GM19324 (cell line): Measurements from ENCODE around the gene C1QB.
"Not testable (repeated sequence)": the region's sequence is repeated elsewhere in the genome, so short reads cannot be mapped to it uniquely, and the experiment has no call there.

Experiments
- ATAC-seq: cut with Tn5 transposase; IDR thresholded peaks from one replicate; pipeline ENCODE4 v1.9.1; 2021; ENCODE audit warnings: mild to moderate bottlenecking, moderate library complexity; ENCODE audit not compliant: unreplicated experiment, low FRiP score

The C1QB gene

GRCh38 chr1:22691031-22691753, 38.2 kb downstream of the C1QB start:
- no peak for ATAC-seq

DNA sequence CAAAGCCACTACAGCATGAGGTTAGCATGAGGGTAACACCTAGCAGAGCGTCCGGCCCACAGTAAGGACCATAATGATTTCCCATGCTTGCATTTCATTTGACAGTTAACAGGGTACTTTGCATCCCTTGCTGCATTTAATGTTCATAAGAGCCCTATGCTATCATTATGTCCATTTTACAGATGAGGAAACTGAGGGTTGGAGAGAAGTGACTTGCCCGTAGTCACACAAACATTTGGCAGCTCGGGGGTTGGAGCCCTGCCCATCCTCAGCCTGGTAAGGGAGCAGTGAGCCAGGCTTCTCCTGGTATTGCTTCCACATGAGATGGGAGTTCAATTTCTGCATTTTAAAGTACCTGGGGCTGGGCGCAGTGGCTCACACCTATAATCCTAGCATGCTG, 41.1 kb downstream of the C1QB start:
- ATAC-seq: no peak

DNA sequence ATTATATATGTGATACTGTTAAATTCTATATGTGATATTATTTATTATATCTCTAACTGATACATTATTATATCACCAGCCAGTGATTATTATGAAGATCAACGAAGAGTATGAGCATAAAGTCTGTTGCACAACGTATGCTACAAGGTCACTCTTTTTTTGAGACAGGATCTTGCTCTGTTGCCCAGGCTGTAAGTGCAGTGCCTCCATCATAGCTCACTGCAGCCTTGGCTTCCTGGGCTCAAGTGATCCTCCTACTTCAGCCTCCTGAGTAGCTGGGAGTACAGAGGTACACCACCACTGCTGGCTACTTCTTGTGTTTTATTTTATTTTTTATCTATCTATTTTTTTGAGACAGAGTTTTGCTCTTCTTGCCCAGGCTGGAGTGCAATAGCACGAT, 43.6 kb downstream of the C1QB start:
- ATAC-seq: no peak

GRCh38 chr1:22697980-22698379, 44.9 kb downstream of the C1QB start:
- ATAC-seq: no peak

- no peak for ATAC-seq
Measured at GRCh38 chr1:22699681-22700520, 46.9 kb downstream of the C1QB start.

DNA sequence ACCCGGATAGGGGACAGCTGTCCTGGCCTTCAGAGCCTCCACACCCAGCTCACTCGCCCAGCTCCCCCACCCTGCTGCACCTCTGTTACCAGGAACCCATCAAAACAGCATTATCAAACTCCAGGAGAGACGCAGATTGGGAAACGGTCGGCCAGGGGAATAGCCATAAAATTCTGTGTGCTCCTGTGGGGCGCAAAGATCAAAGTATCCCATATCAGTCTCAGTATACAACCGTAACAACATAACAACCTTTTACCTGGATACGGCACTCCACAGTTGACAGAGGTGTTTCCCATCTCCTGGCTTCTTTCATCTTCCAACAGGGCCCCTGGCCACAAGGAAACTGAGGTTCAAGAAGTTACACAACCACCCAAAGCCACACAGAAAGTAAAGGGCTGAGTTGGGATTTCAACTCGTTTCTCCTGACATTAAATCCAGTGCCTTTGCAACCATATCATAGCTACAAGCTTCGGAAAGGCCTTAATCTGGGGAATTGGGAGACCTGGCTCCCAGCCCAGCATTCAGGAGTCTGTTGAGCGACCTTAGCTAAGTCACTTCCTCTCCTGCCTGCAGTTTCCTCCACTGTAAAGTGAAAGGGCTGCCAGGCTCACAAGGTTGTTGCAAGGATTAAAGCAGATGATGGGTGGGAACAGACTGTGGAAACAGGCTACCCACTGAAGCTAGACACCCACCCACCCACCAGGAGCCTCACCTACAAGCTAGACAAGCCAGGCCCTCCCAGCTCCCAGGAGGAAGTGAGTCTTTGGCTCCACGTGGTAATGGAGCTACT, 49.5 kb downstream of the C1QB start:
- no peak for ATAC-seq

DNA sequence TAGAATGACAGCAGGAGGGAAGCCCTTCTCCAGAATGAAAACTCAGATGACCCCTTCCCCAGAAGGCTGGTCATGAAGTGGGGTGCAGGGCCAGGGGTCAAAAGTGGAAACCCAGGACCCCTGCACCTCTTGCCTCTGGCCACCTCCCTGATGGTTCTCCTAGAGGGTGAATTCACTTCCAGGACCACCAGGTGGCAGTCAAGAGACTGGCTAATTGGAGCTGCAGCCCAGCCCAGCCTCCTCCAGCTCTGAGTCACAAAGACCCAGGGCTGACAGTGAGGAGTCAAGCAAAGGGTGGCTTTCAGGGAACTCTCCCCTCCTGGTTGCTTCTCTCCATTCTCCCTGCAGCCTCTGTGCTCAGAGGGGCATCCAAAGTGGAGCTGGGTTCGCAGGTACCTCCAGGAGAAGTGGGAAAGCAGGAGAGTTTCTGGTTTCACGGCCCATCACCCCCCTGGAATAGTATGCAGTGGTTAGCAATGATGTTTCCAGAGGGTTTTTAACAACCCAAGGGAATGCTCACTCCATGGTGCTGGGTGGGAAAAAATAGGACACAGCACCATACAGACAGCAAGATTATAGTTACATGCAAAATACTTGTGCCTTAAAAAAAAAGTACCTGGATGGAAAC, 51.5 kb downstream of the C1QB start:
- no peak for ATAC-seq

DNA sequence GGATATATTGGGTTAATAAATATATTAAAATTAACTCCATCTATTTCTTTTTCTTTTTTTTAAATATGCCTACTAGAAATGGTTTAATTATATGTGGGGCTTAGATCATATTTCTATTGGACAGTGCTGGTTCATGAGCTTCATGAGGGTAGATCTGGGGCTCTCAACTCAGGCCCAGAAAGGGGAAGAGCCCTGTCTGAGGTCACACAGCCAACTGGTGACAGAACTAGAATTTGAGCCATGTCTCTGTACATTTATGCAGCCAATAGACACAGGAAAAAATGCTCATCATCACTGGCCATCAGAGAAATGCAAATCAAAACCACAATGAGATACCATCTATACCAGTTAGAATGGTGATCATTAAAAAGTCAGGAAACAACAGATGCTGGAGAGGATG, 52.5 kb downstream of the C1QB start:
- ATAC-seq: no peak

DNA sequence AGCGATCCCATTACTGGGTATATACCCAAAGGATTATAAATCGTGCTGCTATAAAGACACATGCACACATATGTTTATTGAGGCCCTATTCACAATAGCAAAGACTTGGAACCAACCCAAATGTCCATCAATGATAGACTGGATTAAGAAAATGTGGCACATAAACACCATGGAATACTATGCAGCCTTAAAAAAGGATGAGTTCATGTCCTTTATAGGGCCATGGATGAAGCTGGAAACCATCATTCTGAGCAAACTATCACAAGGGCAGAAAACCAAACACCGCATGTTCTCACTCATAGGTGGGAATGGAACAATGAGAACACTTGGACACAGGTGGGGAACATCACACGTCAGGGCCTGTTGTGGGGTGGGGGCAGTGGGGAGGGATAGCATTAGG, 53.1 kb downstream of the C1QB start:
- ATAC-seq: not testable (repeated sequence)

DNA sequence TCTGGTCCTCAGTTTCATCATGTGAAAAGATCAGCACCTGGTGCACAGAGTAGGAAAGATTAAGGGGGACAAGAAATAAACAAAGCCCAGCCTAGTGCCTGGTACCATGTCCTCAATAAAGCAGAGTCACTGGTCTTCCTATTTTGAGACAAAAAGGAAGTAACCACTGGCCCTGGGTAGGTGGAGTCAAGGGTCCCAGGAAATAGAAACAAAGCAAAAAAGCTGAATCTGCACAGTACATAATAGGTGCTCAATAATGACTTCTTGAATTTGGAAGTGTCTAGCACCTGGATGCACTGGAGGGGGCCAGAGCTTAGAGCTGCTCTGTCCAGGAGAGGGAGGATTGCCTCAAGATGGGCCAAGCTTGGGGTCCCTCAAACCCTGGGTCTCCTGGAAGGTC, 55.7 kb downstream of the C1QB start:
- ATAC-seq: no peak

DNA sequence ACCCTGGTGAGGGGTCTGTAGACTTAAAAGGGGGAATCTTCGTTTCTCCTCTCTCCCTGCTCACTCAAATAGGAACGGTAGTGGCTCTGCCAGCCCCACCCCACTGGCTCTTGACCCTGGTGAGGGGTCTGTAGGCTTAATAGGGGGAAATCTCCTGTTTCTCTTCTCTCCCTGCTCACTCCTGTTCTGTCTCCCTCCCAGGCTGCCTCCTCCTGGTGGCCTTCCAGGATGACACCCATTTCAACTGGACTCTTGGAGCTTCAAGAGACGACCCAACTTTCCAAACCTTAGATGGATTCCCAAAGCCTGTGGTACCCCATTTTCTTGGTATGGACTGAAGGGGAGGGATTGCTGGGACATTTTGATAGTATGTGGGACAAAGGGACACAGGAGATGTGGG, 56.2 kb downstream of the C1QB start:
- no peak for ATAC-seq

- ATAC-seq: no peak
Measured at GRCh38 chr1:22709891-22710700, 57.1 kb downstream of the C1QB start.

DNA sequence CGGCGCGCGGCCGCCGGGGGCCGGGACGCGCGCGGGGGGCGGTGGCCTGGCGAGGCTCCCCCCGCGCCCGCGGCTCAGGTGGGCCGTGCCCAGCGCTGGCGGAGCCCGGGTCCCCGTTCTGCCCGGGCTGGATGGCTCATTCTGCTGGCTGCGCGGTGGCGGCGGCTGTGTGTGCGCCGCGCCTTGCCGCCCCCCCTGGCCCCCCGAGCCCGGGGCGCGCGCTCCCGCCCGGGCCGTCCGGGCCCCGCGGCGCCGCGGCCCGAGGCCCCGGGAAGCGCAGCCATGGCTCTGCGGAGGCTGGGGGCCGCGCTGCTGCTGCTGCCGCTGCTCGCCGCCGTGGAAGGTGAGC, 57.6 kb downstream of the C1QB start, which contains the start of gene EPHB2:
Gene EPHB2 (plus strand): TSS at position 139 of the 349 bp plus-strand sequence. CDS start 144 bp downstream, at position 283.
- ATAC-seq: no peak

DNA sequence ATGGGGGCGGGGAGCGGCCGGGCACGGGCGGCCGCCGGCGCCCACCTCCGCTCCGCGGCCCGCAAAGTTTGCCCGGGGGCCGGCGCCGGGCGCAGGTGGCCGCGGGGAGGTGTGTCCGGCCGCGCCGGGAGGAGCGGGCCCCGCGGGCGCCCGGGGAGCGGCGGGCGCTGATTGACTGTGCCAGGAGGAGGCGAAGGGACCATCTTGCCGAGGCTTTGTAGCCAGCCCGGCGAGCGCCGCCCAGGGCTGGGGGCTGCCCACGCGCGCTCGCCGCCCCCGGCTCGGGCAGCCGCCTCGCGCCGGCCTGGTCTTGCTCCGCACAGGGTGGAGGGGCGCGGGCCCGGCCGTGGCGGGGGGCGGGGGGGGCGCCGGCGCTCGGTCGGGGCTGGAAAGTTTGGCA, 58.0 kb downstream of the C1QB start:
- no peak for ATAC-seq
